Neural crest cell (in vitro differentiated cells): ENCODE data around the gene WDR72. TPM values are rescaled to one million over a fixed set of nuclear protein-coding genes. Genes with fewer than 3 reads are reported as not detected.
A peak's percentile ranks its signal among the peaks of the same experiment; 100 is the strongest.

Experiments used
- DNase-seq: peaks from one replicate; pipeline ENCODE4 v3.0.0; 2021; ENCODE audit warnings: low read depth, mixed read lengths, low spot score
- H3K27ac Mint-ChIP-seq: one replicate; pipeline ENCODE4 v1.8.0; 2021; ENCODE audit warnings: mild to moderate bottlenecking, mixed read lengths; ENCODE audit not compliant: unreplicated experiment
- H3K27me3 Mint-ChIP-seq: 2 replicates; pipeline ENCODE4 v1.8.0; 2021; ENCODE audit warnings: low read depth, mild to moderate bottlenecking, mixed read lengths
- H3K36me3 Mint-ChIP-seq: 2 replicates; pipeline ENCODE4 v1.8.0; 2021; ENCODE audit warnings: low read depth, mild to moderate bottlenecking, mixed read lengths
- H3K4me1 Mint-ChIP-seq: 2 replicates; pipeline ENCODE4 v1.8.0; 2021; ENCODE audit warnings: mixed read lengths
- H3K4me3 Mint-ChIP-seq: one replicate; pipeline ENCODE4 v1.8.0; 2021; ENCODE audit warnings: mild to moderate bottlenecking, mixed read lengths
- H3K9me3 Mint-ChIP-seq: 2 replicates; pipeline ENCODE4 v1.8.0; 2021; ENCODE audit warnings: mixed read lengths
- CTCF ChIP-seq: fragments of 200-600 bp; sonication (generic); conservative IDR thresholded peaks from 2 replicates; pipeline ENCODE4 v1.5.0; 2021; ENCODE audit warnings: antibody characterized with exemption, mild to moderate bottlenecking
- long read RNA-seq: library from polyadenylated mRNA; unstranded; transcript quantifications from one replicate; pipeline ENCODE4 v2.0.0, GENCODE V29; 2020
- total RNA-seq: library from RNA; stranded (reverse); gene quantifications from 2 replicates; pipeline ENCODE4 v1.2.1, GENCODE V29; 2021

Gene WDR72
- total RNA-seq: 1.7 and 2.5 TPM in 2 replicates
- long read RNA-seq, partial matches to known transcripts: 0 of 1 reads
- long read RNA-seq, other reads (novel, unspliced or antisense): 1 of 1 reads

GRCh38 chr15:53759411-53759931, at the start of gene WDR72:
Gene WDR72 (minus strand): TSS chr15:53759663. CDS start chr15:53733149, 26,514 bp downstream.
- Mint-ChIP-seq H3K27ac (no peak within 1 kb of the TSS), H3K36me3 (no peaks in the 10 kb centered on the region), H3K9me3 (no peaks in the 10 kb centered on the region), H3K27me3 (peaks cover 57% of the 10 kb centered on the region), H3K4me1 (no peaks in the 10 kb centered on the region), H3K4me3 (peak within 1 kb of the TSS; percentile 79)
- peak; percentile 20 for DNase-seq
- TF ChIP-seq CTCF: no peak

- Mint-ChIP-seq H3K4me1 (no peaks in the 10 kb centered on the region), H3K27me3 (peaks cover 23% of the 10 kb centered on the region), H3K9me3 (no peaks in the 10 kb centered on the region), H3K27ac (no peak overlapping the region), H3K36me3 (no peaks in the 10 kb centered on the region), H3K4me3 (no peak overlapping the region)
- DNase-seq: no peak
- peak; percentile 82 for TF ChIP-seq CTCF
These were observed 48.7 kb upstream of the WDR72 start for GRCh38 chr15:53808058-53808706.

- no peaks in the 10 kb centered on the region for H3K4me1 Mint-ChIP-seq
- H3K27ac Mint-ChIP-seq: no peak overlapping the region
- DNase-seq: no peak
- peaks cover 21% of the 10 kb centered on the region for H3K27me3 Mint-ChIP-seq
- H3K9me3 Mint-ChIP-seq: no peaks in the 10 kb centered on the region
- no peak for TF ChIP-seq CTCF
- no peaks in the 10 kb centered on the region for H3K36me3 Mint-ChIP-seq
- no peak overlapping the region for H3K4me3 Mint-ChIP-seq
These were observed 48.0 kb upstream of the WDR72 start for GRCh38 chr15:53807501-53807900.

- no peaks in the 10 kb centered on the region for H3K36me3 Mint-ChIP-seq
- no peaks in the 10 kb centered on the region for H3K4me1 Mint-ChIP-seq
- no peak for DNase-seq
- no peaks in the 10 kb centered on the region for H3K9me3 Mint-ChIP-seq
- no peak overlapping the region for H3K4me3 Mint-ChIP-seq
- TF ChIP-seq CTCF: no peak
- H3K27me3 Mint-ChIP-seq: peaks cover 42% of the 10 kb centered on the region
- H3K27ac Mint-ChIP-seq: no peak overlapping the region
These were observed 43.2 kb upstream of the WDR72 start for GRCh38 chr15:53802672-53803071.

GRCh38 chr15:53791581-53791980, 32.1 kb upstream of the WDR72 start:
- Mint-ChIP-seq H3K27me3 (peaks cover 41% of the 10 kb centered on the region), H3K4me1 (no peaks in the 10 kb centered on the region), H3K9me3 (no peaks in the 10 kb centered on the region), H3K36me3 (no peaks in the 10 kb centered on the region), H3K4me3 (no peak overlapping the region), H3K27ac (no peak overlapping the region)
- TF ChIP-seq CTCF: no peak
- no peak for DNase-seq
